Fibroblast of skin of right biceps (primary cell): ENCODE data around the gene KCNK7.

ENCODE experiments used
- DNase-seq: peaks from one replicate; pipeline ENCODE4 v3.0.0-alpha.2; 2013

KCNK7 gene

DNA sequence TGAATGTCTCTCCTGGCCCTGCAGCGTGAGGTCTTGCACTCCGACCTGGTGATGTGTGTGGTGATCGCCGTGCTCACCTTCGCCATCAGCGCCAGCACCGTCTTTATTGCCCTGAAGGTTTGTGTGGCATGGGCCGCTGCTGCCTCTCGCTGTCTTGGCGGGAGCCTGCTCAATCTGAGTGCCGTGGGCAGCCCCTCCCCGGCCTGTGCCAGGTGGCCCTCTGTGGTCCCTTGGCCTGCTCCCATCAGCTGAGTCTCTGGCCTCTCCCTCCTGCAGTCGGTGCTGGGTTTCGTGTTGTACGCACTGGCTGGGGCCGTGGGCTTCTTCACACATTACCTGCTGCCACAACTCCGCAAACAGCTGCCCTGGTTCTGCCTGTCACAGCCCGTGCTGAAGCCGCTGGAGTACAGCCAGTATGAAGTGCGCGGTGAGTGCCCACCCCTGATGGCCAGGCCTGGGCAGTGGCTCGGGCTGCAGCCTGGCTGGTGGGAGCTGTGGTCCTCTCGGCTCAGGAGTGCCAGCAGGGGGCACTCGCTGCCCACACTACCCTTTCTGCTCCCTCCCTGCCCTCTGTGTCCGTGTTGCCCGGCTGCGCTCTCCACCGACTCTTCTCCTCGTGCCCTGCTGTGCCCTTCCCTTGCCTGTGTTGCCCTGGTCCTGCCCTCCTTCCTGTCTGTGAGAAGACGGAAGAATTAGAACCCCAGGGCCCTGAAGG lies 30.2 kb upstream of the KCNK7 start:
- peak; percentile 22 for DNase-seq

DNA sequence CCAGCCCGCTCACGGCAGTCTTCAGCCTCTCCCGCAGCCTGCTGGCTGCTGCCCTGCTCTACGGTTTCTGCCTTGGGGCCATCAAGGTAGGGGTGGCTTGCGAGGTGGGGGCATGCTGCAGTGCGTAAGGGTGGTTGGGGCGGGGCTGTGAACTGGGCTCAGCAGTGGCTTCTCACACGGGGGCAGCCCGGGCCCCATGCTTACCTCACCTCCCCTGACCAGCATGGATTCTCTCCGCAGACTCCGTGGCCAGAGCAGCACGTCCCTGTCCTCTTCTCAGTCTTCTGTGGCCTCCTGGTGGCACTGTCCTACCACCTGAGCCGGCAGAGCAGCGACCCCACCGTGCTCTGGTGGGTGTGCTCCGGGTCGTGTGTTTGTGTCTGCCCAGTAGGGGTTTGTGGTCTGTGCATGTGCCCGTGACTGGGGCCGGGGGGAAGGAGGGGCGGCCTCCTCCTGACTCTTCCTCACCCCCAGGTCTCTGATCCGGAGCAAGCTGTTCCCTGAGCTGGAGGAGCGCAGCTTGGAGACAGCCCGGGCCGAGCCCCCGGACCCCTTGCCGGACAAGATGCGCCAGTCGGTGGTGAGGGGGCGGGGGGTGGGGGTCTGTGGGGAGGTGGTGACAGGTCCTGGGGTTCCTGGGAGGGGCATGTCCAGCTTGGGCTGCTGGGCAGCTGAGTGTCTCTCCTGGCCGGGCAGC lies 29.5 kb upstream of the KCNK7 start:
- DNase-seq = no peak

- no peak for DNase-seq
Measured at GRCh38 chr11:65623852-65624616, 28.4 kb upstream of the KCNK7 start.

DNA sequence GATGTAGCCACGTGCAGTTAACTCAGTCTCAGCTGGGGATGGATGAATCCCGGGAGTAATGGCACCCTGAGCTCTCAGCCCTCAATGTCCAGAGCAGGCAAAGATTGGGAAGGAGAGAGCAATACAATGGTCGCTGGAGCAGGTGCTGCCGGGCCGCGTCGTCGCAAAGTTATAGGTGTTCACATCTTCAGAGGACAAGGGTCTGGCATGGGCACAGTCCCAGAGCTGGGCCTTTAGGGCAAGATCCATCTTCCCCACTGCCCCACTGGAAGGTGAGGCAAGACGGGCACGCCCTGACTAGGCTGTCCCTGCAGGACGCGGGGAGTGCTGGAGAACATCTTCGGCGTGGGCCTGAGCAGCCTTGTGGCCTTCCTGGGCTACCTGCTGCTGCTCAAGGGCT lies 27.6 kb upstream of the KCNK7 start:
- no peak for DNase-seq

- no peak for DNase-seq
Measured at GRCh38 chr11:65622011-65622410, 26.4 kb upstream of the KCNK7 start.

DNA sequence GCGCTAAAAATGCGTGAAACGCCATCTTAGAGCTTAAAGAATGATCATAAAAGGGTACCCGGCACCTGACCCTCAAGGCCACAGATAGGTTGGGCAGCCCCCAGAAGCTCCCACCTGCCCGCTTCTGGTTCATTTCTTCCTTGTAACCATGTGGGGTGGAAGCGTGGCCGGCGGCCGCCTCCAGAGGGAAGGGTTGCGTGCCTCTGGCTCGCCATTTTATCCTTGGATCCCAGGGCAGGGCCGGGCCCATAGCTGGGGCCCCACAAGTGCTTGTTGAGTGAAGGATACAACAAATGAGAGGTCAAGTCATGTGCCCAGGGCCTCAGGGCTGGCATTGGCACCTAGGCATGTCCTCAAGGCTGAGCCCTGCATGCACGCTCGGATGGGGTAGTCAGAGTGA lies 25.9 kb upstream of the KCNK7 start:
- no peak for DNase-seq

DNA sequence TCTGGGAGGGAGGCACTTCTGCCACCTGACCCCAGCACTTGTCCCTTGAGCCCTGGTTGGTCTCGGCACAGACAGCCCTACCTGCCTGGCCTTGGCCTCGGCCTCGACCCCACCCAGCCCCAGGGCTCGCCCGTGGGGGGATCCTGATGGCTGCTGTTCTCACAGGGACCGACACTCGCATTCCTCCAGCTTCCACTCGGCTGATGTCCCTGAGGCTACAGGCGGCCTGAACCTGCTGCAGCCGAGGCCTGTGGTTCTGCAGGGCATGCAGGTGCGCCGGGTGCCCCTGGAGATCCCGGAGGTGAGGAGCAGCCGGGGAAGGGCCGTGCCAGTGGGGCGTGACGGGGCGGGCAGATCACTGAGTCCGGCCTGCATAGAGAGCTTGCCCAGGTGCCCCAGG lies 25.1 kb upstream of the KCNK7 start:
- no peak for DNase-seq

DNA sequence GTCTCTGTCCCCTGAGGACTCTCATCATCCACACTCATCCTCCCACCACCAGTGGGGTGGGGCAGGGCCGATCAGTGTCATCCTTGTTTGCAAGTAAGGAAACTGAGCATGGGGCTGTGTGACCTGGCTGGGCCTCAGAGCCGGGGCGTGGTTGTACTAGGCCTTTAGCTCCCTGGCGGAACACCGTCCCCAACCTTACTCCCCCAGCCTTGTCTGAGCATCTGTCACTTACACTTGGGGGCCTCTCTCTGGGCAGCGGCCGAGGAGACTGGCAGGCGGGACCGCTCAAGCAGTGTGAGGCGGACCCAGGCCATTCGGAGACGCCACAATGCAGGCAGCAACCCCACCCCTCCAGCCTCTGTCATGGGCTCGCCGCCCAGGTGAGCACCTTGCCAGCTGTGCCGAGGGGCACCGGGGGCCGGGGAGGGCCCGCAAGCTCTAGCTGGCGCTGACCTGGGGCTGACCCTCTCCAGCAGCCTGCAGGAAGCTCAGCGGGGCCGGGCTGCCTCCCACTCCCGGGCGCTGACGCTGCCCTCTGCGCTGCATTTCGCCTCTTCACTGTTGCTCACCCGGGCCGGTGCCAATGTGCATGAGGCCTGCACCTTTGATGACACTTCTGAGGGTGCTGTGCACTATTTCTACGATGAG lies 23.8 kb upstream of the KCNK7 start:
- no peak for DNase-seq

DNA sequence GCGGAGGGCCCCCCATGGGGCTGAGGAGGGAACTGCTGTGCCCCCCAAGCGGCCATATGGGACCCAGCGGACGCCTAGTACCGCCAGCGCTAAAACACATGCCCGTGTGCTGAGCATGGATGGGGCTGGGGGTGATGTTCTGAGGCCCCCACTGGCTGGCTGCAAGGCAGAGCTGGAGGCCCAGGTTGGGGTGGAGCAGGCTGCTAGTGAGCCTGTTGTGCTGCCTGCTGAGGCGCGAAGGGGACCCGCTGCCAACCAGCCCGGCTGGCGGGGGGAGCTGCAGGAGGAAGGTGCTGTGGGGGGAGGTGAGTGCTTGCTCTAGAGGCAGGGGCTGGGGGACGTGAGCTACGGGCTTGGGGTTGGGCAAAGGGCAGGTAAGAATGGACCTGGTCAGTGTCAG lies 23.2 kb upstream of the KCNK7 start:
- no peak for DNase-seq

DNA sequence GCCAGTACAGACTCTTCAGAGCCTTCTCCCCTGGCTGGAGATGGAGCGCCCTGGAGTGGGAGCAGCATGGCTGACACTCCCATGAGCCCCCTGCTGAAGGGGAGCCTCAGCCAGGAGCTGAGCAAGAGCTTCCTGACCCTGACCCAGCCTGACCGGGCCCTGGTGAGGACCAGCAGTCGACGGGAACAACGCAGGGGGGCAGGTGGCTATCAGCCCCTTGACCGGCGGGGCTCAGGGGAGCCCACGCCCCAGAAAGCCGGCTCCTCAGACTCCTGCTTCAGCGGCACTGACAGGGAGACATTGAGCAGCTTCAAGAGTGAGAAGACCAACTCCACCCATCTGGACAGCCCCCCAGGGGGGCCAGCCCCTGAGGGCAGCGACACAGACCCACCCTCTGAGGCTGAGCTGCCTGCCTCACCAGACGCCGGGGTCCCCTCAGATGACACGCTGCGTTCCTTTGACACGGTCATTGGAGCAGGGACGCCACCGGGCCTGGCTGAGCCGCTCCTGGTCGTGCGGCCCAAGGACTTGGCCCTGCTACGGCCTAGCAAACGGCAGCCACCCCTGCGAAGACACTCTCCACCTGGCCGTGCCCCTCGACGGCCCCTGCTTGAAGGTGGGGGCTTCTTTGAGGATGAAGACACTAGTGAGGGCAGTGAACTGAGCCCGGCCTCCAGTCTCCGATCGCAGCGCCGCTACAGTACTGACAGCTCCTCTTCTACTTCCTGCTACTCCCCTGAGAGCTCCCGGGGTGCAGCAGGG lies 22.6 kb upstream of the KCNK7 start:
- no peak for DNase-seq

DNA sequence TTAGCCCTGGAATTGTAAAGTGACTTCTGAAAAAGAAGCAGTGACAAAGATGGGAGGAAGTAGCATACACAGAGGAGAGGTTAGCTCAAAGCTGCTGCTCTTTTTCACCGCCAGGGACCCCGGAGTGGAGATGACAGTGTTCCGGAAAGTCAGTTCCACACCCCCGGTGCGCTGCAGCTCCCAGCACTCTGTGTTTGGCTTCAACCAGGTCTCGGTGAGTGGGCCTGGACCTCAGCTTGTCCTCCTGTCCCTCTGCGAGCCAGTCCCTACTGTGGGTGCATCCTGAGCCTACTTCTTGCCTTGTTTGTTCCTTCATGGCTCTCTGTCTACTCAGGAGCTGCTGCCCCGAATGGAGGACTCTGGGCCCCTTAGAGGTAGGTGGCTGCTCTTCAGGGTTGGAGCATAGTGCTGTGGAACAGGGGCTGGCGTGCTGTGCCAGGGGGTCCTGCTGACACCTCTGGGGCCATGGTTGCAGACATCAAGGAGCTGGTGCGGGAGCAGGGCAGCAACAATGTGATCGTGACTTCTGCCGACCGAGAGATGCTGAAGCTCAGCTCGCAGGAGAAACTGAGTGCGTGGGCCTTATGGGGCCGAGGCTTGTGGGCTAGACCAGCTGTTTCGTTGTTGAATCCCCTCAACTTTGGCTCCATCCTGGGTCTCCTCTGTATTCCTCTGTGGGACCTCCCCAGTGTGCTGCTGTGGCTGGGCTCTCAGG lies 21.7 kb upstream of the KCNK7 start:
- DNase-seq = no peak

GRCh38 chr11:65616575-65617001 lies 21.0 kb upstream of the KCNK7 start:
- DNase-seq = no peak

GRCh38 chr11:65615950-65616574 lies 20.5 kb upstream of the KCNK7 start:
- peak; percentile 22 for DNase-seq

DNA sequence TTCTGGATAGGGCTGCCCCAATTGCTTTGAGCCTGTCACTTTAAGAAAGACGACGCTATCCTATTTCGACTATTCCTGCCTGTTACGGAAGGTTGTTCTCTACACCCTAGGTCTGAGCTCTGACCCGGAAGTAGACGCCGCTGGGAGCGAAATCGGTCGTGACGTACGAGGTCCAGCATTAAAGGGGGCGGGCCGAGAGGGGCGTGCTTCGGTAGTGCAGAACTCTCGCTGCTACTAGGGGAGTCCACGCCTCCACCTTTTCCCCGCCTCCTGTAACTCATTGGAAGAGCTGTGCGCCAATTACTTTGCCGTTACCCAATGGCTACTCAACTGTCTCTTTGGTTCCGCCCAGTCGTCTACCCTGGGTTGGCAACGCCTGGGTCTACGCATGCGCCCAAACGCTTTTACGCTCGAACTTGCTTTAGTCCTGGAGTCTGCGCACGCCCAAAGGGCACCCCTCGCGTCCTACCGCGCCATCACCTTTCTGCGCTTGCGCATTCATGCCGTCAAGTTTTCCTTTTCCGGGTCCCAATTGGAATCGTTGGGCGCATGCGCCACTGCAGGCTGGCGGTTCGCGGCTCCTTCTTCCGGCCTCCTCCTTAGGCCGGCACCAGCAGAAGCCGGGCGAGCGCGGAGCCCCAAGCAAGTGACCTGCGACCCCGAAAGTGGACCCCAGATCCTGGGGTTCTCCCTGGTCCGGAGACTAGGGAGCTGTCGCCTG lies 19.8 kb upstream of the KCNK7 start, which contains the start of gene PCNX3:
TSS of gene PCNX3 (plus strand) at position 548 of the 721 bp plus-strand sequence. CDS start 536 bp downstream, outside the sequence.
- peak; percentile 100 for DNase-seq

GRCh38 chr11:65613091-65613928 lies 17.7 kb upstream of the KCNK7 start:
- DNase-seq = no peak

- DNase-seq = no peak
Measured at GRCh38 chr11:65612691-65613090, 17.1 kb upstream of the KCNK7 start.

DNA sequence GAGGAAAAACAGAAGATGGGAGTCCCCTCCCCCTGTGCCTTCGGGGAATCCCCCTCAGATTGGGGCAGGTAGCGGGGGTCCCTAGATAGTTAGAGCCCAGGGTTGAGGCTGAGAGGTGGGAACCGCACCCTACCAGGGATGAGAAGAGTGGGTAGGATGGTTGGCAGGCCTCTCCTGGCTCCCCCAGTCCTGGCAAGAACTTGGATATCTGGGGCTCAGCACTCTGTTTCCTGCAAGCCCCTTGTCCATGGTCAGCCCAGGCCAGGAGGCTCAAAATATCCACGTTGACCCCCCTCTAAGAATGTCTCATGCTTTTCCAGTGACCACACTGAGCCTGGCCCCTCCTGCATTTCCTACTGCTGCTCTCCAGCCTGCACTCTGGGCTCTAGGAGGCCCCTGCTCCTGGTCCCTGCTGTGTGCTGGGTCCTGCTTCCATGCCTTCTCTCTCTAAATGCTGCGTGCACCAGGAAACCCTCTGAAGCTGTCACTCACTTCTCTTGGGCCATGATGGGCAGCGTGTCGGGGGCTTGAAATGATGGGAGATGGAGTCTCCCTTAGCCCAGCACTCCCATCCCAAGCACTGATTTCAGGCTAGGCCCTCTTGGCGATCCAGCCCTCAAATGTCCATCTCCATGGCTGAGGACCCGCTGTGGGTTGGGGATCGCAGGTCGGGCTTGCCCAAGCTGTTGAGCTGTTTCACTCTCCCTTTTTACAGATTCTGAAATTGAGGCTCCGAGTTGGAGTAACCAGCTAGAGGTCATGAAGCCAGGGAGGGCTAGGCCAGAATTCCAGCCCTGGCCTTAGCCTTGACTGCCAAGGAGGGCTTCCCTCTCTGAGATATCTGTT lies 16.4 kb upstream of the KCNK7 start:
- DNase-seq = no peak

GRCh38 chr11:65611028-65611757 lies 15.6 kb upstream of the KCNK7 start:
- DNase-seq = no peak
